IMR-90 (cell line): Measurements from ENCODE around the gene RUNX1.

ENCODE experiments used
- CEBPB ChIP-seq: IDR thresholded peaks from 2 replicates; pipeline ENCODE4 v1.6.1; 2012; ENCODE audit warnings: low read depth, low read length, improper control_type of control experiment
- CTCF ChIP-seq: conservative IDR thresholded peaks from 2 replicates; pipeline ENCODE4 v1.5.1; 2012; ENCODE audit warnings: mild to moderate bottlenecking, low read depth, low read length, improper control_type of control experiment
- FOS ChIP-seq: fragments of 150-350 bp; IDR thresholded peaks from 2 replicates; pipeline ENCODE4 v1.6.1; 2016; ENCODE audit warnings: low read depth, low read length
- MXI1 ChIP-seq: IDR thresholded peaks from 2 replicates; pipeline ENCODE4 v1.6.1; 2012; ENCODE audit warnings: low read depth, mild to moderate bottlenecking, low read length, moderate library complexity, borderline replicate concordance
- POLR2A ChIP-seq: IDR thresholded peaks from 2 replicates; pipeline ENCODE4 v1.6.1; 2012; ENCODE audit warnings: mild to moderate bottlenecking, low read depth, low read length
- RAD21 ChIP-seq: IDR thresholded peaks from 2 replicates; pipeline ENCODE4 v1.6.1; 2012; ENCODE audit warnings: low read length, improper control_type of control experiment
- USF2 ChIP-seq: fragments of 150-350 bp; IDR thresholded peaks from 2 replicates; pipeline ENCODE4 v1.6.1; 2017; ENCODE audit warnings: mild to moderate bottlenecking, antibody characterized with exemption, low read length, low read depth

GRCh38 chr21:34938089-34938764, 110.9 kb downstream of the RUNX1 start:
- TF ChIP-seq CTCF: no peak
- no peak for TF ChIP-seq USF2
- no peak for TF ChIP-seq MXI1
- no peak for TF ChIP-seq CEBPB
- TF ChIP-seq FOS: no peak
- no peak for TF ChIP-seq RAD21
- TF ChIP-seq POLR2A: no peak
